H9 (cell line): ENCODE results near the gene TRIM2. TPM values are rescaled to one million over a fixed set of nuclear protein-coding genes. Genes with fewer than 3 reads are reported as not detected.

Source experiments
- DNase-seq: peaks from one replicate; pipeline ENCODE4 v3.0.0-alpha.2; 2017
- H2AFZ ChIP-seq: one replicate; pipeline ENCODE4 v1.6.1; 2013; ENCODE audit warnings: mild to moderate bottlenecking, low read length, control low read depth, moderate library complexity
- H2AK5ac ChIP-seq: 2 replicates; pipeline ENCODE4 v1.6.1; 2013; ENCODE audit warnings: low read length, control low read depth, mixed read lengths; ENCODE audit not compliant: insufficient read length
- H2BK120ac ChIP-seq: one replicate; pipeline ENCODE4 v1.6.1; 2013; ENCODE audit warnings: low read depth, mild to moderate bottlenecking, low read length, control low read depth, inconsistent platforms; ENCODE audit not compliant: poor library complexity, severe bottlenecking
- H2BK12ac ChIP-seq: 2 replicates; pipeline ENCODE4 v1.6.1; 2013; ENCODE audit warnings: low read length, control low read depth, mixed read lengths, low read depth; ENCODE audit not compliant: insufficient read length
- H2BK15ac ChIP-seq: 2 replicates; pipeline ENCODE4 v1.6.1; 2013; ENCODE audit warnings: low read depth, low read length, control low read depth
- H2BK20ac ChIP-seq: one replicate; pipeline ENCODE4 v1.6.1; 2013; ENCODE audit warnings: low read depth, mild to moderate bottlenecking, low read length, control low read depth, inconsistent platforms; ENCODE audit not compliant: poor library complexity, severe bottlenecking
- H2BK5ac ChIP-seq: 2 replicates; pipeline ENCODE4 v1.6.1; 2013; ENCODE audit warnings: low read length, control low read depth, mixed read lengths; ENCODE audit not compliant: insufficient read length
- H3K14ac ChIP-seq: 2 replicates; pipeline ENCODE4 v1.6.1; 2013; ENCODE audit warnings: low read length, control low read depth; ENCODE audit not compliant: insufficient read depth
- H3K18ac ChIP-seq: 2 replicates; pipeline ENCODE4 v1.6.1; 2013; ENCODE audit warnings: low read depth, mild to moderate bottlenecking, mixed read lengths, low read length, control low read depth; ENCODE audit not compliant: insufficient read length
- H3K23ac ChIP-seq: 2 replicates; pipeline ENCODE4 v1.6.1; 2013; ENCODE audit warnings: low read length, control low read depth, mixed read lengths, low read depth; ENCODE audit not compliant: insufficient read length
- H3K23me2 ChIP-seq: 2 replicates; pipeline ENCODE4 v1.6.1; 2013; ENCODE audit warnings: low read depth, mild to moderate bottlenecking, mixed read lengths, low read length, control low read depth; ENCODE audit not compliant: insufficient read length, poor library complexity, severe bottlenecking
- H3K27ac ChIP-seq: 2 replicates; pipeline ENCODE4 v1.5.1; 2013; ENCODE audit warnings: low read length, control low read depth, mixed read lengths, low read depth; ENCODE audit not compliant: insufficient read length
- H3K27me3 ChIP-seq: 2 replicates; pipeline ENCODE4 v1.6.1; 2013; ENCODE audit warnings: low read length, control low read depth, inconsistent platforms; ENCODE audit not compliant: insufficient read depth
- H3K4ac ChIP-seq: 2 replicates; pipeline ENCODE4 v1.6.1; 2013; ENCODE audit warnings: low read depth, mild to moderate bottlenecking, control low read depth, inconsistent platforms, low read length, moderate library complexity
- H3K4me1 ChIP-seq: 2 replicates; pipeline ENCODE4 v1.6.1; 2013; ENCODE audit warnings: low read length, control low read depth, inconsistent platforms; ENCODE audit not compliant: insufficient read depth
- H3K4me2 ChIP-seq: 2 replicates; pipeline ENCODE4 v1.6.1; 2013; ENCODE audit warnings: low read length, control low read depth, mixed read lengths; ENCODE audit not compliant: insufficient read length, insufficient read depth
- H3K56ac ChIP-seq: 2 replicates; pipeline ENCODE4 v1.6.1; 2013; ENCODE audit warnings: low read depth, mild to moderate bottlenecking, mixed read lengths, low read length, control low read depth; ENCODE audit not compliant: insufficient read length
- H3K79me1 ChIP-seq: 2 replicates; pipeline ENCODE4 v1.6.1; 2013; ENCODE audit warnings: low read depth, mild to moderate bottlenecking, moderate library complexity, low read length, control low read depth, inconsistent platforms; ENCODE audit not compliant: insufficient read depth, poor library complexity, severe bottlenecking
- H3K79me2 ChIP-seq: 2 replicates; pipeline ENCODE4 v1.6.1; 2013; ENCODE audit warnings: low read length, control low read depth, inconsistent platforms; ENCODE audit not compliant: insufficient read depth
- H3K9ac ChIP-seq: 2 replicates; pipeline ENCODE4 v1.6.1; 2013; ENCODE audit warnings: low read length, control low read depth, mixed read lengths; ENCODE audit not compliant: insufficient read length; ENCODE audit errors: extremely low read depth
- H3K9me3 ChIP-seq: one replicate; pipeline ENCODE4 v1.6.1; 2013; ENCODE audit warnings: low read depth, low read length, inconsistent platforms; ENCODE audit not compliant: control insufficient read depth
- H3T11ph ChIP-seq: one replicate; pipeline ENCODE4 v1.6.1; 2013; ENCODE audit warnings: mild to moderate bottlenecking, low read length, control low read depth, inconsistent platforms
- H4K20me1 ChIP-seq: one replicate; pipeline ENCODE4 v1.6.1; 2013; ENCODE audit not compliant: control insufficient read depth, insufficient read length, insufficient read depth
- H4K5ac ChIP-seq: 2 replicates; pipeline ENCODE4 v1.6.1; 2013; ENCODE audit warnings: low read depth, mild to moderate bottlenecking, mixed read lengths, low read length, control low read depth; ENCODE audit not compliant: insufficient read length
- H4K8ac ChIP-seq: replicated peaks from 2 replicates; pipeline ENCODE4 v1.6.1; 2013; ENCODE audit warnings: low read length, control low read depth, mixed read lengths, low read depth; ENCODE audit not compliant: insufficient read length
- H4K91ac ChIP-seq: 2 replicates; pipeline ENCODE4 v1.6.1; 2013; ENCODE audit warnings: low read depth, mild to moderate bottlenecking, moderate library complexity, mixed read lengths, low read length, control low read depth; ENCODE audit not compliant: insufficient read length
- H3K27ac Mint-ChIP-seq, 3 experiments: 2 replicates in 2 of 3; 3 replicates in 1 of 3; pipeline ENCODE4 v1.8.0; 2020 to 2021; ENCODE audit warnings: mixed read lengths in 3 of 3, mild to moderate bottlenecking in 1 of 3, moderate library complexity in 1 of 3
- H3K27me3 Mint-ChIP-seq: 2 replicates; pipeline ENCODE4 v1.8.0; 2021; ENCODE audit warnings: low read depth, mild to moderate bottlenecking, moderate library complexity, mixed read lengths
- H3K36me3 Mint-ChIP-seq, 3 experiments: 2 replicates in 2 of 3; 3 replicates in 1 of 3; pipeline ENCODE4 v1.8.0; 2020 to 2021; ENCODE audit warnings: low read depth in 3 of 3, mixed read lengths in 3 of 3; ENCODE audit not compliant: insufficient read depth in 1 of 3
- H3K4me1 Mint-ChIP-seq, 2 experiments: 2 replicates each; pipeline ENCODE4 v1.8.0; 2020; ENCODE audit warnings: mixed read lengths in 2 of 2
- H3K4me3 Mint-ChIP-seq, 2 experiments: 2 replicates in 1 of 2; 3 replicates in 1 of 2; pipeline ENCODE4 v1.8.0; 2020 to 2021; ENCODE audit warnings: mild to moderate bottlenecking in 2 of 2, mixed read lengths in 2 of 2, moderate library complexity in 1 of 2
- H3K9me3 Mint-ChIP-seq, 2 experiments: 2 replicates in 1 of 2; 3 replicates in 1 of 2; pipeline ENCODE4 v1.8.0; 2020; ENCODE audit warnings: mild to moderate bottlenecking in 2 of 2, mixed read lengths in 2 of 2, moderate library complexity in 1 of 2
- CTCF ChIP-seq: fragments of 200-600 bp; sonication (generic); conservative IDR thresholded peaks from 3 replicates; pipeline ENCODE4 v1.8.0; 2021; ENCODE audit warnings: antibody characterized with exemption, mild to moderate bottlenecking
- total RNA-seq: library from RNA; stranded (reverse); gene quantifications from 2 replicates; pipeline ENCODE4 v1.2.1, GENCODE V29; 2021

TRIM2 gene
- total RNA-seq, 1 experiment from 2014 or later, result 28.9 TPM

GRCh38 chr4:153217440-153217839, 13.2 kb downstream of the TRIM2 start:
- Mint-ChIP-seq H3K4me3 (no peak overlapping the region), H3K9me3 (no peaks in the 10 kb centered on the region; a peak in 1 of 5 replicates), H3K36me3 (no peaks in the 10 kb centered on the region; a peak in 3 of 7 replicates), H3K4me1 (peaks cover 18 to 22% of the 10 kb centered on the region in 2 experiments), H3K27me3 (peaks cover 9% of the 10 kb centered on the region), H3K27ac (no peak overlapping the region)
- Histone ChIP-seq H3K23ac (no peak overlapping the region), H3K18ac (no peak overlapping the region), H3K14ac (no peak overlapping the region), H2AK5ac (no peak overlapping the region), H4K20me1 (no peaks in the 10 kb centered on the region), H3K9me3 (no peaks in the 10 kb centered on the region), H3K9ac (no peak overlapping the region), H2BK15ac (no peak overlapping the region), H2BK20ac (no peak overlapping the region), H3K56ac (no peak overlapping the region), H4K8ac (no peak overlapping the region), H4K91ac (no peak overlapping the region), H3K23me2 (peaks cover 4% of the 10 kb centered on the region), H2BK5ac (no peak overlapping the region), H4K5ac (no peak overlapping the region), H3K4me1 (0 out of 2 replicates have a peak, but pooled peaks cover 3% of the 10 kb centered on the region), H2BK120ac (no peak overlapping the region), H3T11ph (no peak overlapping the region), H3K27me3 (no peaks in the 10 kb centered on the region), H3K4ac (no peak overlapping the region), H3K79me2 (no peaks in the 10 kb centered on the region), H3K4me2 (no peak overlapping the region), H3K27ac (no peak overlapping the region), H3K79me1 (no peaks in the 10 kb centered on the region), H2BK12ac (no peak overlapping the region), H2AFZ (no peak overlapping the region)
- no peak for TF ChIP-seq CTCF
- no peak for DNase-seq
